Ishikawa (cell line): ENCODE measurements around the gene IGF2BP3.
A peak's percentile ranks its signal among the peaks of the same experiment; 100 is the strongest.

Source experiments
- CEBPB ChIP-seq: IDR thresholded peaks from 2 replicates; pipeline ENCODE4 v1.6.1; 2012
- CREB1 ChIP-seq: IDR thresholded peaks from 2 replicates; pipeline ENCODE4 v1.6.1; 2012; ENCODE audit warnings: low read depth
- EGR1 ChIP-seq: IDR thresholded peaks from 2 replicates; pipeline ENCODE4 v1.6.1; 2012
- EP300 ChIP-seq: IDR thresholded peaks from 2 replicates; pipeline ENCODE4 v1.6.1; 2012; ENCODE audit warnings: borderline replicate concordance
- FOXM1 ChIP-seq: IDR thresholded peaks from 2 replicates; pipeline ENCODE4 v1.6.1; 2012; ENCODE audit warnings: low read depth, borderline replicate concordance
- MAX ChIP-seq: IDR thresholded peaks from 2 replicates; pipeline ENCODE4 v1.6.1; 2012
- NFIC ChIP-seq: IDR thresholded peaks from 2 replicates; pipeline ENCODE4 v1.6.1; 2012
- RAD21 ChIP-seq: IDR thresholded peaks from 2 replicates; pipeline ENCODE4 v1.6.1; 2012; ENCODE audit warnings: low read depth
- REST ChIP-seq: IDR thresholded peaks from 2 replicates; pipeline ENCODE4 v1.6.1; 2012; ENCODE audit warnings: low read depth, mild to moderate bottlenecking
- TAF1 ChIP-seq: IDR thresholded peaks from 2 replicates; pipeline ENCODE4 v1.6.1; 2012; ENCODE audit warnings: low read depth, mild to moderate bottlenecking
- TCF12 ChIP-seq: IDR thresholded peaks from 2 replicates; pipeline ENCODE4 v1.6.1; 2012; ENCODE audit warnings: low read depth
- TEAD4 ChIP-seq: IDR thresholded peaks from 2 replicates; pipeline ENCODE4 v1.6.1; 2012
- YY1 ChIP-seq: IDR thresholded peaks from 2 replicates; pipeline ENCODE4 v1.6.1; 2012; ENCODE audit warnings: low read depth
- ZBTB7A ChIP-seq: IDR thresholded peaks from 2 replicates; pipeline ENCODE4 v1.6.1; 2012; ENCODE audit warnings: low read depth
- TF ChIP-seq, protein P1 (sequence below): IDR thresholded peaks from 2 replicates; pipeline ENCODE4 v1.6.1; 2012

IGF2BP3 gene

DNA sequence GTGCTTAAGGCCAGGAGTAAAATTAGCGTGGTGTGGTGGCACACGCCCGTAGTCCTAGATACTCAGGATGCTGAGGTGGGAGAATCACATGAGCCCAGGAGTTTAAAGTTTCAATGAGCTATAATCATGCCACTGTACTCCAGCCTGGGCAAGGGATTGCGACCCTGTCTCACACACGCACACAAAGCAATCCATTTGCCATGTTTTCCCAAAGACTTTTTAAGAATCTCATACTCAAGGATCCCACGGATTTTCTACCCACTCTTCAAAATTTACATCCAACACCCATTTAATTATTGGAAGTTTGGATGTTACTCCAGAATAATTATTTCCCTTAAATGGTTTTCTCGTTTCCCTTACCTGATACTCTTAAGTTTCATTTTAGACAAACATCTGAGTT is 47.9 kb downstream of the IGF2BP3 start:
- no peak for TF ChIP-seq EP300
- TF ChIP-seq CEBPB: no peak
- TF ChIP-seq TAF1: no peak
- TF ChIP-seq CREB1: no peak
- TF ChIP-seq RAD21: no peak
- no peak for TF ChIP-seq TEAD4
- TF ChIP-seq REST: no peak
- TF ChIP-seq FOXM1: no peak
- TF ChIP-seq YY1: no peak
- TF ChIP-seq TCF12: no peak
- no peak for TF ChIP-seq MAX
- TF ChIP-seq, protein P1, sequence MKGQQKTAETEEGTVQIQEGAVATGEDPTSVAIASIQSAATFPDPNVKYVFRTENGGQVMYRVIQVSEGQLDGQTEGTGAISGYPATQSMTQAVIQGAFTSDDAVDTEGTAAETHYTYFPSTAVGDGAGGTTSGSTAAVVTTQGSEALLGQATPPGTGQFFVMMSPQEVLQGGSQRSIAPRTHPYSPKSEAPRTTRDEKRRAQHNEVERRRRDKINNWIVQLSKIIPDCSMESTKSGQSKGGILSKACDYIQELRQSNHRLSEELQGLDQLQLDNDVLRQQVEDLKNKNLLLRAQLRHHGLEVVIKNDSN: no peak
- TF ChIP-seq ZBTB7A: no peak
- no peak for TF ChIP-seq EGR1
- TF ChIP-seq NFIC: no peak

- TF ChIP-seq NFIC (no peak), CREB1 (no peak), MAX (no peak), TEAD4 (no peak), YY1 (no peak), EP300 (no peak), FOXM1 (no peak), CEBPB (no peak), RAD21 (no peak), EGR1 (no peak), TAF1 (no peak), REST (no peak)
- TF ChIP-seq, protein P1: no peak
Measured at GRCh38 chr7:23419845-23420244, 50.4 kb downstream of the IGF2BP3 start.

DNA sequence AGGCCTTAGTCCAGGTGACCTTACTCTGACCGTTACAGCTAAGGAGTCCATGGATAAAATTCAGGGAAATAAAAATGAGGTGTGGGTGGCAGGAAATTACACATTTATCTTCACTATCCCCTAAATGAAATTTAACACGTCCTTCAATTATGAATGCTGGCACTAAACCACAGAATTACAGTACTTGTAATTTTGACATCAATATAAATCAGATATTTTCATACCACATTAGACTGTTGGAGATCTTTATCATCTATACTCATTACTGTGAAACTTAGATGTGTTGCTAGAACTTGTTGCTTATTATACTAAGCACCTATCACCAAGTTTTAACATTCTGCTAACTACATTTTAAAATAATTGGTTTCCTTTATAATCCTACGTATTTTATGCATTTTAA is 51.1 kb downstream of the IGF2BP3 start:
- no peak for TF ChIP-seq RAD21
- no peak for TF ChIP-seq NFIC
- no peak for TF ChIP-seq TEAD4
- TF ChIP-seq CREB1: no peak
- no peak for TF ChIP-seq YY1
- no peak for TF ChIP-seq ZBTB7A
- no peak for TF ChIP-seq MAX
- no peak for TF ChIP-seq REST
- TF ChIP-seq EGR1: no peak

GRCh38 chr7:23418046-23418445 is 52.2 kb downstream of the IGF2BP3 start:
- peak; percentile 82 for TF ChIP-seq CEBPB
- no peak for TF ChIP-seq RAD21
- TF ChIP-seq TEAD4: no peak
- TF ChIP-seq YY1: no peak
- TF ChIP-seq FOXM1: no peak
- no peak for TF ChIP-seq REST
- TF ChIP-seq TAF1: no peak
